ENCODE results near the gene SMOC2. TPM values are rescaled to one million over a fixed set of nuclear protein-coding genes. Genes with fewer than 3 reads are reported as not detected.

Gene SMOC2
- polyA plus RNA-seq, 1 donor from 2014 or later: 0.50 TPM

DNA sequence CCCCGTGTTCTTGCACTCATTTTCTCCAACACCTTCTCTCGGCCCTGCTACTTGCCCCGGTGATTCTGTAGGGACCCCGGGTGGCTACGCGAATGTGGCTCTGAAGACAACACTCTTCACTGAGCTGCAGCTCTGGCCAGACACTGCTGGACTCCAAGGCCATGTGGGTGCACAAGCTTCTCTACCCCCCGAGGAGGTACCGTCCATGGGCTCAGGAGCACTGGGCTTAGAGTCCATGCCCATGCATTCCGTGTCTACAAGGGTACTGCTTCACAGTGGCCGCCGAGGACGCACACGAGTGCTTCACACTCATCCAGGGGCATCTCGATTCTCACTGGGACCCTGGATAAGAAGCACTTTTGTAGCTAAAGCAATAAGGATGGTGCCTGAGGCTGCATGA, 59.5 kb downstream of the SMOC2 start:
- no peaks in the 10 kb centered on the region for H4K20me1 ChIP-seq (ENCODE audit: insufficient read depth)
- H3K27ac ChIP-seq (ENCODE audit: low read length): no peak overlapping the region
- H2AFZ ChIP-seq (ENCODE audit: low read depth, low read length): no peak overlapping the region
- TF ChIP-seq MXI1 (conservative IDR thresholded peaks at IDR 0.05; ENCODE audit: poor library complexity, severe bottlenecking) (no peak), TAF1 (IDR thresholded peaks at IDR 0.05; ENCODE audit: low read depth) (no peak), EP300 (conservative IDR thresholded peaks at IDR 0.05; ENCODE audit: poor library complexity, severe bottlenecking) (no peak), RAD21 (conservative IDR thresholded peaks at IDR 0.05) (no peak), POLR2AphosphoS5 (IDR thresholded peaks at IDR 0.05) (no peak), SMC3 (conservative IDR thresholded peaks at IDR 0.05; ENCODE audit: poor library complexity) (no peak), EZH2 (IDR thresholded peaks at IDR 0.05; ENCODE audit: borderline replicate concordance, insufficient read depth, low read length, poor library complexity, severe bottlenecking) (no peak)
- TF ChIP-seq, protein P1, sequence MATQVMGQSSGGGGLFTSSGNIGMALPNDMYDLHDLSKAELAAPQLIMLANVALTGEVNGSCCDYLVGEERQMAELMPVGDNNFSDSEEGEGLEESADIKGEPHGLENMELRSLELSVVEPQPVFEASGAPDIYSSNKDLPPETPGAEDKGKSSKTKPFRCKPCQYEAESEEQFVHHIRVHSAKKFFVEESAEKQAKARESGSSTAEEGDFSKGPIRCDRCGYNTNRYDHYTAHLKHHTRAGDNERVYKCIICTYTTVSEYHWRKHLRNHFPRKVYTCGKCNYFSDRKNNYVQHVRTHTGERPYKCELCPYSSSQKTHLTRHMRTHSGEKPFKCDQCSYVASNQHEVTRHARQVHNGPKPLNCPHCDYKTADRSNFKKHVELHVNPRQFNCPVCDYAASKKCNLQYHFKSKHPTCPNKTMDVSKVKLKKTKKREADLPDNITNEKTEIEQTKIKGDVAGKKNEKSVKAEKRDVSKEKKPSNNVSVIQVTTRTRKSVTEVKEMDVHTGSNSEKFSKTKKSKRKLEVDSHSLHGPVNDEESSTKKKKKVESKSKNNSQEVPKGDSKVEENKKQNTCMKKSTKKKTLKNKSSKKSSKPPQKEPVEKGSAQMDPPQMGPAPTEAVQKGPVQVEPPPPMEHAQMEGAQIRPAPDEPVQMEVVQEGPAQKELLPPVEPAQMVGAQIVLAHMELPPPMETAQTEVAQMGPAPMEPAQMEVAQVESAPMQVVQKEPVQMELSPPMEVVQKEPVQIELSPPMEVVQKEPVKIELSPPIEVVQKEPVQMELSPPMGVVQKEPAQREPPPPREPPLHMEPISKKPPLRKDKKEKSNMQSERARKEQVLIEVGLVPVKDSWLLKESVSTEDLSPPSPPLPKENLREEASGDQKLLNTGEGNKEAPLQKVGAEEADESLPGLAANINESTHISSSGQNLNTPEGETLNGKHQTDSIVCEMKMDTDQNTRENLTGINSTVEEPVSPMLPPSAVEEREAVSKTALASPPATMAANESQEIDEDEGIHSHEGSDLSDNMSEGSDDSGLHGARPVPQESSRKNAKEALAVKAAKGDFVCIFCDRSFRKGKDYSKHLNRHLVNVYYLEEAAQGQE (IDR thresholded peaks at IDR 0.05; ENCODE audit: borderline replicate concordance): no peak
- TF ChIP-seq, protein P2, sequence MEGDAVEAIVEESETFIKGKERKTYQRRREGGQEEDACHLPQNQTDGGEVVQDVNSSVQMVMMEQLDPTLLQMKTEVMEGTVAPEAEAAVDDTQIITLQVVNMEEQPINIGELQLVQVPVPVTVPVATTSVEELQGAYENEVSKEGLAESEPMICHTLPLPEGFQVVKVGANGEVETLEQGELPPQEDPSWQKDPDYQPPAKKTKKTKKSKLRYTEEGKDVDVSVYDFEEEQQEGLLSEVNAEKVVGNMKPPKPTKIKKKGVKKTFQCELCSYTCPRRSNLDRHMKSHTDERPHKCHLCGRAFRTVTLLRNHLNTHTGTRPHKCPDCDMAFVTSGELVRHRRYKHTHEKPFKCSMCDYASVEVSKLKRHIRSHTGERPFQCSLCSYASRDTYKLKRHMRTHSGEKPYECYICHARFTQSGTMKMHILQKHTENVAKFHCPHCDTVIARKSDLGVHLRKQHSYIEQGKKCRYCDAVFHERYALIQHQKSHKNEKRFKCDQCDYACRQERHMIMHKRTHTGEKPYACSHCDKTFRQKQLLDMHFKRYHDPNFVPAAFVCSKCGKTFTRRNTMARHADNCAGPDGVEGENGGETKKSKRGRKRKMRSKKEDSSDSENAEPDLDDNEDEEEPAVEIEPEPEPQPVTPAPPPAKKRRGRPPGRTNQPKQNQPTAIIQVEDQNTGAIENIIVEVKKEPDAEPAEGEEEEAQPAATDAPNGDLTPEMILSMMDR (IDR thresholded peaks at IDR 0.05; ENCODE audit: poor library complexity, severe bottlenecking): no peak
- H3K9me2 ChIP-seq (ENCODE audit: insufficient read depth, low read length): no peaks in the 10 kb centered on the region
- no peak overlapping the region for H3K4me3 ChIP-seq (ENCODE audit: low read length)
- H3K4me2 ChIP-seq (ENCODE audit: low read length): no peak overlapping the region
- H3F3A ChIP-seq (ENCODE audit: insufficient read depth, low read length, poor library complexity, severe bottlenecking): no peaks in the 10 kb centered on the region
- H3K27me3 ChIP-seq (ENCODE audit: insufficient read depth, low read depth, low read length): no peaks in the 10 kb centered on the region
- no peak overlapping the region for H3K9ac ChIP-seq (ENCODE audit: low read length)
- no peaks in the 10 kb centered on the region for H3K79me2 ChIP-seq (replicated peaks; ENCODE audit: insufficient read depth, low read length)
- H3K36me3 ChIP-seq (ENCODE audit: insufficient read depth, low read length): no peaks in the 10 kb centered on the region
- H3K9me3 ChIP-seq (ENCODE audit: low read length): no peaks in the 10 kb centered on the region

DNA sequence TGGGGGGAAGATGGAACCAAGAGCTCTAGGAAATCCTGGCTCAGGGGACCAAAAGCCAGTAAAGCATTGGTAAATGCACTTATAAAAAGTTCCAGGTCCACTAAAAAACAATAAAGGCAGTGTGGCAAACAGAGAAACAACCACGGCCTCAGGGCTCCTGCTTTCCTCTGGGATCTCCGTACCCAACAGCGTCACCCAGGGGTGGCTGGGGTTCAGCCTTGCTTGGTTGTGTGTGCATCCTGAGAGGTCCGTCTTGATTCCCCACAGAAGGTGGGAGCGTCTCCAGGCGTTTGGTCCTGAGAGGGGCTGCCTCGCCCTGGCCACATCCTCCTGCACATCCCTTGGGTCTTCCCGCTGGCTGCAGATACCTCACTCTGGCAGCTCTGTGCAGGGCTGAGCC, 60.6 kb downstream of the SMOC2 start:
- Histone ChIP-seq H4K20me1 (ENCODE audit: insufficient read depth) (no peaks in the 10 kb centered on the region), H3K9me3 (ENCODE audit: low read length) (no peaks in the 10 kb centered on the region), H3K4me3 (ENCODE audit: low read length) (no peak overlapping the region), H3K27ac (ENCODE audit: low read length) (no peak overlapping the region), H3K4me2 (ENCODE audit: low read length) (no peak overlapping the region), H3K9me2 (ENCODE audit: insufficient read depth, low read length) (no peaks in the 10 kb centered on the region), H3K36me3 (ENCODE audit: insufficient read depth, low read length) (no peaks in the 10 kb centered on the region), H3K79me2 (replicated peaks; ENCODE audit: insufficient read depth, low read length) (no peaks in the 10 kb centered on the region), H3K27me3 (ENCODE audit: insufficient read depth, low read depth, low read length) (no peaks in the 10 kb centered on the region), H2AFZ (ENCODE audit: low read depth, low read length) (no peak overlapping the region), H3F3A (ENCODE audit: insufficient read depth, low read length, poor library complexity, severe bottlenecking) (no peaks in the 10 kb centered on the region), H3K9ac (ENCODE audit: low read length) (no peak overlapping the region)
- TF ChIP-seq TAF1 (IDR thresholded peaks at IDR 0.05; ENCODE audit: low read depth): no peak
- no peak for TF ChIP-seq EP300 (conservative IDR thresholded peaks at IDR 0.05; ENCODE audit: poor library complexity, severe bottlenecking)
- TF ChIP-seq RAD21 (conservative IDR thresholded peaks at IDR 0.05): no peak
- no peak for TF ChIP-seq EZH2 (IDR thresholded peaks at IDR 0.05; ENCODE audit: borderline replicate concordance, insufficient read depth, low read length, poor library complexity, severe bottlenecking)
- no peak for TF ChIP-seq SMC3 (conservative IDR thresholded peaks at IDR 0.05; ENCODE audit: poor library complexity)
- TF ChIP-seq, protein P1 (IDR thresholded peaks at IDR 0.05; ENCODE audit: borderline replicate concordance): no peak
- no peak for TF ChIP-seq MXI1 (conservative IDR thresholded peaks at IDR 0.05; ENCODE audit: poor library complexity, severe bottlenecking)
- no peak for TF ChIP-seq POLR2AphosphoS5 (IDR thresholded peaks at IDR 0.05)
- TF ChIP-seq, protein P2 (IDR thresholded peaks at IDR 0.05; ENCODE audit: poor library complexity, severe bottlenecking): no peak
